ENCODE data around the gene CFHR1.
"Not testable (repeated sequence)": the region's sequence is repeated elsewhere in the genome, so short reads cannot be mapped to it uniquely, and the experiment has no call there.

Gene CFHR1

GRCh38 chr1:196819531-196819930 is at the start of gene CFHR1:
TSS of gene CFHR1 (plus strand) at chr1:196819731. CDS start at chr1:196819845, 114 bp downstream.
- not testable (repeated sequence) for DNase-seq (ENCODE audit: low read depth in 2 of 3, low spot score in 2 of 3)

- DNase-seq (ENCODE audit: low read depth in 2 of 3, low spot score in 2 of 3): not testable (repeated sequence)
These were observed 49.7 kb upstream of the CFHR1 start for GRCh38 chr1:196769823-196770222.

GRCh38 chr1:196773713-196774112 is 45.8 kb upstream of the CFHR1 start:
- DNase-seq (ENCODE audit: low read depth in 2 of 3, low spot score in 2 of 3): no peak

- no peak for DNase-seq (ENCODE audit: low read depth in 2 of 3, low spot score in 2 of 3)
These were observed 45.4 kb upstream of the CFHR1 start for GRCh38 chr1:196774175-196774574.

- no peak for DNase-seq (ENCODE audit: low read depth in 2 of 3, low spot score in 2 of 3)
These were observed 44.9 kb upstream of the CFHR1 start, which contains the start of gene CFHR3 for GRCh38 chr1:196774603-196775002. TSS of gene CFHR3 (plus strand) at chr1:196774840. CDS start at chr1:196774887, 47 bp downstream.

GRCh38 chr1:196777603-196778002 is 41.9 kb upstream of the CFHR1 start:
- no peak for DNase-seq (ENCODE audit: low read depth in 2 of 3, low spot score in 2 of 3)

GRCh38 chr1:196779093-196779492 is 40.4 kb upstream of the CFHR1 start:
- no peak for DNase-seq (ENCODE audit: low read depth in 2 of 3, low spot score in 2 of 3)

GRCh38 chr1:196791252-196791651 is 28.3 kb upstream of the CFHR1 start:
- DNase-seq (ENCODE audit: low read depth in 2 of 3, low spot score in 2 of 3): not testable (repeated sequence)

GRCh38 chr1:196794103-196794502 is 25.4 kb upstream of the CFHR1 start:
- DNase-seq (ENCODE audit: low read depth in 2 of 3, low spot score in 2 of 3): not testable (repeated sequence)

- DNase-seq (ENCODE audit: low read depth in 2 of 3, low spot score in 2 of 3): no peak
These were observed 21.6 kb upstream of the CFHR1 start for GRCh38 chr1:196797891-196798290.

- not testable (repeated sequence) for DNase-seq (ENCODE audit: low read depth in 2 of 3, low spot score in 2 of 3)
These were observed 17.6 kb upstream of the CFHR1 start for GRCh38 chr1:196801920-196802319.

- DNase-seq (ENCODE audit: low read depth in 2 of 3, low spot score in 2 of 3): no peak
These were observed 10.8 kb upstream of the CFHR1 start for GRCh38 chr1:196808529-196809235.

GRCh38 chr1:196817442-196817841 is 2.1 kb upstream of the CFHR1 start:
- not testable (repeated sequence) for DNase-seq (ENCODE audit: low read depth in 2 of 3, low spot score in 2 of 3)

GRCh38 chr1:196827860-196828259 is 8.3 kb downstream of the CFHR1 start:
- DNase-seq (ENCODE audit: low read depth in 2 of 3, low spot score in 2 of 3): not testable (repeated sequence)

GRCh38 chr1:196849613-196850492 is 30.3 kb downstream of the CFHR1 start:
- DNase-seq (ENCODE audit: low read depth in 2 of 3, low spot score in 2 of 3): not testable (repeated sequence)

- DNase-seq (ENCODE audit: low read depth in 2 of 3, low spot score in 2 of 3): no peak
These were observed 36.5 kb downstream of the CFHR1 start for GRCh38 chr1:196856053-196856452.

GRCh38 chr1:196857188-196857587 is 37.7 kb downstream of the CFHR1 start:
- DNase-seq (ENCODE audit: low read depth in 2 of 3, low spot score in 2 of 3): no peak

- DNase-seq (ENCODE audit: low read depth in 2 of 3, low spot score in 2 of 3): no peak
These were observed 39.3 kb downstream of the CFHR1 start for GRCh38 chr1:196858811-196859210.

- no peak for DNase-seq (ENCODE audit: low read depth in 2 of 3, low spot score in 2 of 3)
These were observed 40.9 kb downstream of the CFHR1 start for GRCh38 chr1:196860323-196860884.

GRCh38 chr1:196861429-196861828 is 41.9 kb downstream of the CFHR1 start:
- no peak for DNase-seq (ENCODE audit: low read depth in 2 of 3, low spot score in 2 of 3)

- no peak for DNase-seq (ENCODE audit: low read depth in 2 of 3, low spot score in 2 of 3)
These were observed 47.4 kb downstream of the CFHR1 start for GRCh38 chr1:196866974-196867373.

- no peak for DNase-seq (ENCODE audit: low read depth in 2 of 3, low spot score in 2 of 3)
These were observed 53.9 kb downstream of the CFHR1 start for GRCh38 chr1:196873385-196873784.
